Coronary artery (tissue), 2 donors: ENCODE measurements around the gene ONECUT3.

Experiments used
- DNase-seq: peaks from one replicate; pipeline ENCODE4 v3.0.0-alpha.2; 2017; ENCODE audit warnings: low spot score
- H3K27ac ChIP-seq, 2 donors: fragments of 200-600 bp; sonication (generic); one replicate each; pipeline ENCODE4 v1.5.1; 2016 to 2019
- H3K4me3 ChIP-seq: fragments of 200-600 bp; sonication (generic); 2 replicates; pipeline ENCODE4 v1.5.1; 2016; ENCODE audit warnings: mild to moderate bottlenecking, moderate library complexity
- TF ChIP-seq, protein P1 (sequence below): fragments of 200-600 bp; sonication (generic); IDR thresholded peaks from one replicate; pipeline ENCODE4 v1.5.1; 2019; ENCODE audit warnings: antibody characterized with exemption

Gene ONECUT3

GRCh38 chr19:1762243-1763117 is 9.2 kb downstream of the ONECUT3 start:
- DNase-seq: no peak
- H3K27ac ChIP-seq: no peak overlapping the region
- no peak overlapping the region for H3K4me3 ChIP-seq
- TF ChIP-seq, protein P1, sequence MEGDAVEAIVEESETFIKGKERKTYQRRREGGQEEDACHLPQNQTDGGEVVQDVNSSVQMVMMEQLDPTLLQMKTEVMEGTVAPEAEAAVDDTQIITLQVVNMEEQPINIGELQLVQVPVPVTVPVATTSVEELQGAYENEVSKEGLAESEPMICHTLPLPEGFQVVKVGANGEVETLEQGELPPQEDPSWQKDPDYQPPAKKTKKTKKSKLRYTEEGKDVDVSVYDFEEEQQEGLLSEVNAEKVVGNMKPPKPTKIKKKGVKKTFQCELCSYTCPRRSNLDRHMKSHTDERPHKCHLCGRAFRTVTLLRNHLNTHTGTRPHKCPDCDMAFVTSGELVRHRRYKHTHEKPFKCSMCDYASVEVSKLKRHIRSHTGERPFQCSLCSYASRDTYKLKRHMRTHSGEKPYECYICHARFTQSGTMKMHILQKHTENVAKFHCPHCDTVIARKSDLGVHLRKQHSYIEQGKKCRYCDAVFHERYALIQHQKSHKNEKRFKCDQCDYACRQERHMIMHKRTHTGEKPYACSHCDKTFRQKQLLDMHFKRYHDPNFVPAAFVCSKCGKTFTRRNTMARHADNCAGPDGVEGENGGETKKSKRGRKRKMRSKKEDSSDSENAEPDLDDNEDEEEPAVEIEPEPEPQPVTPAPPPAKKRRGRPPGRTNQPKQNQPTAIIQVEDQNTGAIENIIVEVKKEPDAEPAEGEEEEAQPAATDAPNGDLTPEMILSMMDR: no peak

- TF ChIP-seq, protein P1: no peak
- no peak overlapping the region for H3K27ac ChIP-seq
- H3K4me3 ChIP-seq: no peak overlapping the region
- DNase-seq: no peak
Measured at GRCh38 chr19:1763648-1764639, 10.6 kb downstream of the ONECUT3 start.

- TF ChIP-seq, protein P1: no peak
- no peak overlapping the region for H3K4me3 ChIP-seq
- H3K27ac ChIP-seq: no peak overlapping the region
- DNase-seq: no peak
Measured at GRCh38 chr19:1764729-1765128, 11.4 kb downstream of the ONECUT3 start.

GRCh38 chr19:1765232-1765903 is 12.1 kb downstream of the ONECUT3 start:
- Histone ChIP-seq H3K27ac (no peak overlapping the region), H3K4me3 (no peak overlapping the region)
- no peak for DNase-seq
- TF ChIP-seq, protein P1: no peak

DNA sequence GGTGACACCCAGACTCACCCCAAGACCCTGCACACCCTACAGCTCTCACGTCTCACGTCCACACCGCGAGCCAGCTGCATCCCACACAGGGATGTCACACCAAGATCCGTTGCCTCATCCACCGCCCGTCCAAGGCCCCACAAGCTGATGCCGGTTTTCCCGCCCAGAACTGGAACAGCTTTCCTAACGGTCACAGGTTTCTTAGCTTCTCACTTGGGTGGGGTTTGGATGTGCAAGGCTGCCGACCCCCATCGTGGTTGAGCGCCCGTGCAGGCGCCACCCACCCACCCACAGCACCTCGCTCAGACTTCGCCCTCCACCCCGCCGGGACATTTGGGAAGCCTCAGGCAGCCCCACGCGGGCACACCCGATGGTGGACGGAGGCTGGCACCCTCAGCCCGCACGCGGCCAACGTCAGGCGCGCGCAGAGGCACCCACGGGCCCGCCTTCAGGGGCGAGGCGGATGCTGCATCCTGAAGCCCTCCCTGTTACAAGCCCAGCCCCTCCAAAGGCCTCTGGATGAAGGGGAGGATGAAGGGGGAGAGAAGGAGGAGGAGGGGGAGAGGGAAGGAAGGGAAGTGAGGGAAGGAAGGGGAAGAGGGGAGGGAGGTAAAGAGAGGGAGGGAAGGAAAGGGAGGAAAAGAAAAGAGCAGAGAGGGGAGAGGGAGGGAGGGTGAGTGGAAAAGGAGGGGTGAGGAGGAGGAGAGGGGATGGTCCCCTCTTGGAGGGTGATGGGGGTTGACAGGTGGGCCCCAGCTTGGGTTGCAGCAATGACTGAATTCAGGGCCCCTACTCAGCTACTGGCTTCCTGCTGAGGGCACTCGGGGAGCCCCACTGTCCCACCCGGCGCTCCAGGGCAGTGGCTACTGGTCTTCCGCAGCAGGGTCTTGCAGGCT is 12.8 kb downstream of the ONECUT3 start:
- Histone ChIP-seq H3K4me3 (no peak overlapping the region), H3K27ac (no peak overlapping the region)
- DNase-seq: no peak
- TF ChIP-seq, protein P1: no peak

GRCh38 chr19:1766800-1767352 is 13.6 kb downstream of the ONECUT3 start:
- DNase-seq: no peak
- Histone ChIP-seq H3K27ac (no peak overlapping the region), H3K4me3 (no peak overlapping the region)
- TF ChIP-seq, protein P1: no peak
